ENCODE measurements around the gene CFAP298. TPM values are rescaled to one million over a fixed set of nuclear protein-coding genes. Genes with fewer than 3 reads are reported as not detected.
A peak's percentile ranks its signal among the peaks of the same experiment; 100 is the strongest.
"Not testable (repeated sequence)": the region's sequence is repeated elsewhere in the genome, so short reads cannot be mapped to it uniquely, and the experiment has no call there.

CFAP298 gene
- total RNA-seq, 3 donors from 2014 or later, result 58.7 to 74.7 (median 63.7) TPM

- H3K4me1 Mint-ChIP-seq (ENCODE audit: low read depth), result peaks cover 18% of the 10 kb centered on the region
- H3K9me3 Mint-ChIP-seq, result peaks cover 13% of the 10 kb centered on the region
- ATAC-seq (no peak), DNase-seq (no peak)
- peaks cover 9% of the 10 kb centered on the region for H3K36me3 Mint-ChIP-seq (ENCODE audit: insufficient read depth)
- H3K4me3 Mint-ChIP-seq, result no peak overlapping the region
- H3K27me3 Mint-ChIP-seq (ENCODE audit: low read depth), result no peaks in the 10 kb centered on the region
These were observed 46.2 kb downstream of the CFAP298 start for GRCh38 chr21:32565856-32566465.

GRCh38 chr21:32562915-32563314 lies 49.3 kb downstream of the CFAP298 start:
- ATAC-seq, result no peak
- peaks cover 13% of the 10 kb centered on the region for H3K9me3 Mint-ChIP-seq
- DNase-seq, result no peak

GRCh38 chr21:32562426-32562825 lies 49.8 kb downstream of the CFAP298 start:
- ATAC-seq (peak in 1 of 2 donors; percentile 62), DNase-seq (no peak)

More at GRCh38 chr21:32562915-32563314, 49.3 kb downstream of the CFAP298 start:
- H3K4me3 Mint-ChIP-seq, result no peak overlapping the region
- no peaks in the 10 kb centered on the region for H3K27me3 Mint-ChIP-seq (ENCODE audit: low read depth)
- H3K36me3 Mint-ChIP-seq (ENCODE audit: insufficient read depth), result peaks cover 9% of the 10 kb centered on the region
- H3K4me1 Mint-ChIP-seq (ENCODE audit: low read depth), result no peaks in the 10 kb centered on the region

GRCh38 chr21:32561476-32561875 lies 50.7 kb downstream of the CFAP298 start:
- not testable (repeated sequence) for DNase-seq; H3K4me1 Mint-ChIP-seq (ENCODE audit: low read depth); H3K27me3 Mint-ChIP-seq (ENCODE audit: low read depth); ATAC-seq; H3K36me3 Mint-ChIP-seq (ENCODE audit: insufficient read depth); H3K4me3 Mint-ChIP-seq
- peaks cover 13% of the 10 kb centered on the region for H3K9me3 Mint-ChIP-seq

More at GRCh38 chr21:32562426-32562825, 49.8 kb downstream of the CFAP298 start:
- H3K4me3 Mint-ChIP-seq, result no peak overlapping the region
- H3K4me1 Mint-ChIP-seq (ENCODE audit: low read depth), result no peaks in the 10 kb centered on the region
- peaks cover 13% of the 10 kb centered on the region for H3K9me3 Mint-ChIP-seq
- H3K36me3 Mint-ChIP-seq (ENCODE audit: insufficient read depth), result peaks cover 9% of the 10 kb centered on the region
- H3K27me3 Mint-ChIP-seq (ENCODE audit: low read depth), result no peaks in the 10 kb centered on the region

- Mint-ChIP-seq H3K4me1 (ENCODE audit: low read depth) (no peaks in the 10 kb centered on the region), H3K27me3 (ENCODE audit: low read depth) (no peaks in the 10 kb centered on the region), H3K9me3 (peaks cover 13% of the 10 kb centered on the region), H3K36me3 (ENCODE audit: insufficient read depth) (peaks cover 6% of the 10 kb centered on the region), H3K4me3 (no peak overlapping the region)
- DNase-seq, result no peak
- no peak for ATAC-seq
These were observed 51.3 kb downstream of the CFAP298 start for GRCh38 chr21:32560896-32561295.

GRCh38 chr21:32559006-32559610 lies 53.1 kb downstream of the CFAP298 start:
- DNase-seq (no peak), ATAC-seq (no peak)
- Mint-ChIP-seq H3K4me1 (ENCODE audit: low read depth) (no peaks in the 10 kb centered on the region), H3K9me3 (no peaks in the 10 kb centered on the region), H3K36me3 (ENCODE audit: insufficient read depth) (no peaks in the 10 kb centered on the region), H3K27me3 (ENCODE audit: low read depth) (no peaks in the 10 kb centered on the region), H3K4me3 (no peak overlapping the region)

GRCh38 chr21:32558106-32558505 lies 54.1 kb downstream of the CFAP298 start:
- no peaks in the 10 kb centered on the region for H3K9me3 Mint-ChIP-seq
- DNase-seq, result no peak
- no peaks in the 10 kb centered on the region for H3K4me1 Mint-ChIP-seq (ENCODE audit: low read depth)

GRCh38 chr21:32554832-32555638 lies 57.1 kb downstream of the CFAP298 start:
- H3K36me3 Mint-ChIP-seq (ENCODE audit: insufficient read depth), result no peaks in the 10 kb centered on the region
- no peak for DNase-seq
- no peak overlapping the region for H3K4me3 Mint-ChIP-seq

More at GRCh38 chr21:32558106-32558505, 54.1 kb downstream of the CFAP298 start:
- Mint-ChIP-seq H3K27me3 (ENCODE audit: low read depth) (no peaks in the 10 kb centered on the region), H3K4me3 (no peak overlapping the region), H3K36me3 (ENCODE audit: insufficient read depth) (no peaks in the 10 kb centered on the region)
- no peak for ATAC-seq

GRCh38 chr21:32549886-32550285 lies 62.3 kb downstream of the CFAP298 start:
- H3K27me3 Mint-ChIP-seq (ENCODE audit: low read depth), result no peaks in the 10 kb centered on the region

More at GRCh38 chr21:32554832-32555638, 57.1 kb downstream of the CFAP298 start:
- Mint-ChIP-seq H3K27me3 (ENCODE audit: low read depth) (no peaks in the 10 kb centered on the region), H3K9me3 (no peaks in the 10 kb centered on the region), H3K4me1 (ENCODE audit: low read depth) (no peaks in the 10 kb centered on the region)
- no peak for ATAC-seq

GRCh38 chr21:32549440-32549839 lies 62.7 kb downstream of the CFAP298 start:
- ATAC-seq (no peak), DNase-seq (no peak)
- Mint-ChIP-seq H3K27me3 (ENCODE audit: low read depth) (no peaks in the 10 kb centered on the region), H3K4me1 (ENCODE audit: low read depth) (no peaks in the 10 kb centered on the region), H3K36me3 (ENCODE audit: insufficient read depth) (no peaks in the 10 kb centered on the region), H3K9me3 (no peaks in the 10 kb centered on the region), H3K4me3 (no peak overlapping the region)

More at GRCh38 chr21:32549886-32550285, 62.3 kb downstream of the CFAP298 start:
- DNase-seq (no peak), ATAC-seq (no peak)
- Mint-ChIP-seq H3K36me3 (ENCODE audit: insufficient read depth) (no peaks in the 10 kb centered on the region), H3K4me1 (ENCODE audit: low read depth) (no peaks in the 10 kb centered on the region), H3K9me3 (no peaks in the 10 kb centered on the region), H3K4me3 (no peak overlapping the region)

Other genes starting within 250 kb of the CFAP298 start
- 10 to 100 TPM; 46.2 to 54.5 (median 53.7) TPM for gene URB1, start 219.4 kb downstream of the CFAP298 start, total RNA-seq
- gene EVA1C, start 199.7 kb downstream of the CFAP298 start, total RNA-seq, result 10 to 100 TPM; 12.8 to 15.3 (median 14.7) TPM
- gene TCP10L, start 26.9 kb downstream of the CFAP298 start, total RNA-seq, result 1 to 10 TPM in 1 of 3 donors, under 1 TPM in 2; 0.14 to 1.1 (median 0.66) TPM
- 10 to 100 TPM; 10.8 to 11.8 (median 11.6) TPM for gene SYNJ1, start 115.6 kb upstream of the CFAP298 start, total RNA-seq
- gene PAXBP1, start 159.4 kb upstream of the CFAP298 start, total RNA-seq, result 10 to 100 TPM; 54.9 to 61.4 (median 58.3) TPM

All from activated T-cell treated with anti-CD3 and anti-CD28 coated beads, Interleukin-2, amount 50 U/mL, for 4 hours (primary cell).